Frontal cortex (tissue), 4 donors: ENCODE data around the gene MRPS25. TPM values are rescaled to one million over a fixed set of nuclear protein-coding genes. Genes with fewer than 3 reads are reported as not detected.
A peak's percentile ranks its signal among the peaks of the same experiment; 100 is the strongest.

ENCODE experiments used
- DNase-seq, 2 donors: peaks; one replicate each; pipeline ENCODE4 v3.0.0; 2012; ENCODE audit warnings: low spot score in 2 of 2
- FAIRE-seq: peaks from 2 replicates; lab custom pipeline; 2012; peaks lifted over from hg19 to GRCh38; lab: Jason Lieb, UNC
- total RNA-seq: library from RNA; depleted of rRNA; stranded (reverse); fragments of >200 nt; gene quantifications from one replicate; pipeline ENCODE4 v1.2.3, GENCODE V29; 2014
- donor health status: control.
- donor health status: control.
- donor health status: control.

MRPS25 gene
- total RNA-seq, 1 donor from 2014 or later, result 15.5 TPM

DNA sequence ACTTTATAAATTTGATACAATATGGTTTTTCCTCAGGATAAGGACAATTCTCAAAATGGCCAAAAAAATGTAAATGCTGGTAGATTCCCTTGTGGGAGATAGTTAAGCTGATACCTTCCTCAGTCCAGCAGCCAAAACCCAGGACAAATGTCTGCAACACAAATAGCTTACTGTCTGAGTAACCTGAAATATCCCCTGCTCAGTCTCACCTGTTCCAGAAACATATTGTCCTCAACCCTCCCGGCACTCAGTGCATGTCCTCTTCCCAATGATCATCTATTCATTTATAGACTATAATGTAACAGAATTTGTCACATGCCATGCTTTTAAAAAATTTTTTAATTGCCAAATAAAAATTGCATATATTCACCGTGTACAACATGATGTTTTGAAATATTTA lies 21.6 kb upstream of the MRPS25 start:
- DNase-seq (no peak), FAIRE-seq (no peak)

DNA sequence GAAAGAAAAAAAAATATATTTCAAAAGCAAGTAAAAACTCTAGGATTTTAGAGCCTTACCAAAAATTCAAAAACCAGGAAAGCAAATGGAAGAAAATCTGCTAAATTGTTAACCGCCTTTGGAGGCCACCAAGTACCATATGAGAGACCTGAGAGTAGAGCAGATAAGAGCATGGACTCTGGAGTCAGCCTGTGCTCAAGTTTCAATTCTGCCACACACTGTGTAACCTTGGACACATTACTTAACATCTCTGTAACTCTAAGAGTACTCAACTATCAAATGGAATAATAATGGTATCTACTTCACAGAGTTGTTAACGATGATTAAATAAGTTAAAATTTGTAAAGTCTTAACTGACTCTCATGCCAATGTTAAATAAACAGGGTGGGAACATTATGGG lies 21.1 kb upstream of the MRPS25 start:
- DNase-seq (no peak), FAIRE-seq (no peak)

GRCh38 chr3:15083252-15083651 lies 18.1 kb upstream of the MRPS25 start:
- no peak for DNase-seq
- no peak for FAIRE-seq

DNA sequence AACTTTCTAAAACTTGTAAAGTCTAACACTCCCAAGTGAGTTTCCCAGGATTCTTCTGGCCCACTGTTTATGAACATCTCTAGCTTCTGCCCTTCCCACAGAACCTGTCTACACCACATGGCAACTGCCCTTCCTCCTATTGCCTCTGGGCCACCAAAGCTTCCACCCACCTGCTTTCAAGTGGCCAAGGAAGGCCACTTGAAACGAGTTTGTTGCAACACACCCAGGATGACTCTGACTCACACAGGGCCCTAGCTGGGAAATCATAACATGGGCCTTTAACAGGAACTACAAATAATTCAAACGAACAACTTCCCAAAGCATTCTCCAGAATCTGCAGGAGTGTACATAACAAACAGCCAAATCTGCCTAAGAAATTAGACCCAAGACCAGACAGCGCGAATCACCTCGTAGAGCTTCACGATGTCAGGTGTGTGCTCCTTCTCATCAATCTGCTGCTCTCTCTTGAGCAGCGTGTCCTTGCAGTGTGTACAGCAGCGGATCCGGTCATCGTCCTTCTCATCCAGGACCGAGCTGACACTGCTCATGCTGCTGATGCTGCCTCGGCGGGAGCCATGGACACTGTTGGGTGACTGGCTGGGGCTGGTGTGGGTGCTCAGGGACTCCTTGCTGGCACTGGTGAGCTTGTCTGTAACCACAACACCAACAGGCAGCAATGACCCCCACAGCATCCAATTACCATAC lies 17.0 kb upstream of the MRPS25 start:
- DNase-seq, result no peak
- FAIRE-seq, result no peak

DNA sequence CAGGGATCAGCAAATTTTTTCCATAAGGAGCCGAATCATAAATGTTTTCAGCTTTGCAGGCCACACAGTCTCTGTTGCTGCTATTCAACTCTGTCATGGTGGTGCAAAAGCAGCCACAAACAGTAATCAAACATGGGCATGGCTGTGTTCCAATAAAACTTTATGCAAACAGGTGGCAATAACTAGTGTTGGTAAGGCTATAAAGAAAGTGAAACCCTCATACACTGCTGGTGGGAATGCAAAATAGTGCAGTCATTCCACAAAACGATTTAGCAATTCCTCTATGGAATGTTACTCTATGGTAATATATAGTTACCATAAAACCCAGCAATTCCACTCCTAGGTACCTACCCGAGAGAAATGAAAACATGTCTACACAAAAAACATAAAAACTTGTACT lies 14.0 kb upstream of the MRPS25 start:
- DNase-seq (no peak), FAIRE-seq (no peak)

- DNase-seq (no peak), FAIRE-seq (no peak)
These were observed 9.4 kb upstream of the MRPS25 start for GRCh38 chr3:15074500-15074899.

DNA sequence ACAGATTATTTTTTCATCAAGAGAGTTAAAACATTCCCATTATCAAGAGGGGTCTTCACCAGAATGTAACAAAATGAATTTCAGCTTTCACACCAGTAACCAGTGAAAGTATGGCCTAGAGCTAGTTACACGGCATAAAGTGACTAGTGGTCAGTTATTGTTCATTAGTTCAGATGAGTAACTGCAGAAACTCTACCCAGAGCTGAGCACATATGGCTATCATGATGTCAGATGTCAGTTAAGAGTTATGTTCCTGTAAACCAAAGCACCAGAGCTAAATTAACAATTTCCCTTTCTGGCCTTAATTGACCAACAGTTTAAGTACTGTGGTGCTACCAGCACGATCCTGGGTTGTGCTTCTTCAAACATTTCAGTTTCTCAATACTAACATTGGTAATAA lies 6.6 kb upstream of the MRPS25 start:
- no peak for FAIRE-seq
- DNase-seq, result no peak

DNA sequence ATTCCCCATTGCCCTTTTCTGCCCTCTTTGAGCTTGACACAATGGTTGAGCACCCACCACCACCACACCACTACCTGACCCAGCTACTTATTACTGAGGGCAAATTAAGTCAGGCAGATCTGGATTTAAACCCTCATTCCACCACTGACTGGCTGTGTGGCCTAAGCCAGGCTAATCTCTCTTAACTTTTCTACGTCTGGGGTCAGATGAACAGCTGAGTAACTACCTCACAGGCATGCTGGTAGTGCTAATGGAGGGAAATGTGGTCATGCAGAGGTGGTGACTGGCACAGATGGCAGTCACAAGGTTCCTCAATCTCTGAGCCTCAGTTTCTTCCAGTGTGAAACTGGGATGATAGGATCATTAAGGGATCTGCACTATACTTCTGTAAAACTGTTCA lies 4.3 kb upstream of the MRPS25 start:
- DNase-seq (no peak), FAIRE-seq (no peak)

DNA sequence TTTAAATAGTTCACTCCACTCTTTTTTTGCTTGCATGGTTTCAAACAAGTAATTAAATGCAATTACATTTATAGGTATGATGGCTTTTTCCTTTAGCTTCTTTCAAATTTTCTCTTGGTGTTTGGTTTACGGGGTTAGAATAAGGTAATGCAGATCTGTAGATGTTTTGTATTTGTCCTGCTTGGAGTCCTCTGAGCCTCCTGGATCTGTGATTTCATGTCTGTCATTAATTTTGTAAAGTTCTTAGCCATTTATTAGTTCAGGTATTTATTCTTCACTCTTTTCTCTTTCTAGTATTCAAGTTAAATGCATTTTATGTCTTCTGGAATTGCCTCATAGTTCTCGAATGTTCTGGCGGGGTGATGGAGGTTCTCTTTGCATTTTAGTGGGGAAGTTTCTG lies 1.4 kb upstream of the MRPS25 start:
- no peak for DNase-seq
- no peak for FAIRE-seq

DNA sequence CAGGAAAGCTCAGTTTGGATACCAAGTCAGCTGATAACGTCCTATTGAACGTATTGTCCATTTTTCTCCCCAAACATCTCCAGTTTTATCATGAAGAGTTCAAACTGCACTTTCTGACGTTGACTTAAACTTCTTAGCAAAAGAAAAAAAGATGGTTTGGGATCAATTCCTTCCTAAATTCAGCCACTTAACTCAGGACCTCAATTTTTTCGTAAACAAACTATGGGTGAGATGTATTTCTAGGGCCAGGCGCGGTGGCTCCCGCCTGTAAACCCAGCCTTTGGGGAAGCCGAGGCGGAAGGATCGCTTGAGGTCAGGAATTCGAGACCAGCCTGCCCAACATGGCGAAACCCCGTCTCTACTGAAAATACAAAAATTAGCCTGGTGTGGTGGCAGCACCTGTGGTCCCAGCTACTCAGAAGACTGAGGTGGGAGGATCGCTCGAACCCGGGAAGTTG lies 464 bp upstream of the MRPS25 start:
- DNase-seq, result no peak
- FAIRE-seq, result no peak

DNA sequence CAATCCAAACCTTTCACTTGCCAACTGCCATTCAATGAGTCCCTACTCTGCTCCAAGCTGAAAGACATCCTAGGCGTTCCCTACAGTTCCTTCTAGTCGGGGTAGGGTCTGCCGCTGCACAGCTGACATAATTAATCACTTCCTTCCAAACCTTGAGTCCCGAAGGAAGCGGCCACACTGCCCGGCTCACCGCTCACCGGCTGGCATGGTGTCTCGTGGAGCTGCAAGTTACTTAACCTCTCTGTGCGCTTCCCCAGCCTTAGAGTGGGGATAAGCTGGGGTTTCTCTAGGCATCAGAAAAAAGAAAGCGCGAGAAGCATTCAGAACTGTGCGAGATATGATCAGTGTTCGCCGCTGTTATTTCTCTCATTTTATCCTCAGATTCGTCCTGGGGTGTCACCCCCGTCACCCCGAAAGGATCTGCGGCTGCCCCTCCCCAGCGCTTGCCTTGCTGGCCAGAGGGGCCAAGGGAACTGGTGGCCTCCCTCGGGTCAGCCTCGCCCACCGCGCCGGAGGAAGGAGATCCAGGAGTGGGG lies 748 bp downstream of the MRPS25 start:
- DNase-seq (peak; percentile 43 to 44), FAIRE-seq (no peak)

DNA sequence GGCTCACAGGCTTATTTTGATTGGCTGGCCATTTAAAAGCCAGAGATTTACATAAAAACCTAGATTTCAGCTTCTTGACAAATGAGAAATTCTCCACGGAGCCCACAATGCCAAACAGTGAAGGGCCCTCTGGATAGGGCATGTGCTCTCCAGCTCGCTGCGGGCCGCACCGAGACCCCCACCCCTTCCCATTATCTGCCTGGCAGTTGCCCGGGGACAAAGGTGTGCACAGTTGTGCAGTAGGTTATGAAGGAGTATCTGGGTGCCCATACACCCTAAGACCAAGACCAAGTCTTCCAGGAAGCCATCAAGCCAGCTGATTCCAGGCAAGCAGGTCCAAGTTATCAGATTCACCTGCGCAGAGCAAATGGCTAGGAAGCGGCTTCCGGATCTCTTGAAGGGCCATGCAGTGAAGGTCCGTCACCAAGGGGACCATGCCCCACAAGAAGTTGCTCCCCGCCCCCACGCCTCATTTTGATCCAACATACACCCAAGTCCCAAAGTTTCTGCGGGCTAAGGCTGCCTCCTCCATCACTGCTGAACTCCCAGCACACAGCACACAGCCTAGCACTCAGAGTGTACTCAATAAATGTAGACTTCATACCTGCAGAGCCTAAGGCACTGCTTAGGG lies 1.3 kb downstream of the MRPS25 start:
- FAIRE-seq (no peak), DNase-seq (peak in 1 of 2 donors; percentile 26)

GRCh38 chr3:15063238-15063637 lies 1.9 kb downstream of the MRPS25 start:
- peak in 1 of 2 donors; percentile 28 for DNase-seq
- FAIRE-seq, result no peak

- FAIRE-seq, result no peak
- DNase-seq, result no peak
These were observed 5.1 kb downstream of the MRPS25 start for GRCh38 chr3:15060029-15060428.

DNA sequence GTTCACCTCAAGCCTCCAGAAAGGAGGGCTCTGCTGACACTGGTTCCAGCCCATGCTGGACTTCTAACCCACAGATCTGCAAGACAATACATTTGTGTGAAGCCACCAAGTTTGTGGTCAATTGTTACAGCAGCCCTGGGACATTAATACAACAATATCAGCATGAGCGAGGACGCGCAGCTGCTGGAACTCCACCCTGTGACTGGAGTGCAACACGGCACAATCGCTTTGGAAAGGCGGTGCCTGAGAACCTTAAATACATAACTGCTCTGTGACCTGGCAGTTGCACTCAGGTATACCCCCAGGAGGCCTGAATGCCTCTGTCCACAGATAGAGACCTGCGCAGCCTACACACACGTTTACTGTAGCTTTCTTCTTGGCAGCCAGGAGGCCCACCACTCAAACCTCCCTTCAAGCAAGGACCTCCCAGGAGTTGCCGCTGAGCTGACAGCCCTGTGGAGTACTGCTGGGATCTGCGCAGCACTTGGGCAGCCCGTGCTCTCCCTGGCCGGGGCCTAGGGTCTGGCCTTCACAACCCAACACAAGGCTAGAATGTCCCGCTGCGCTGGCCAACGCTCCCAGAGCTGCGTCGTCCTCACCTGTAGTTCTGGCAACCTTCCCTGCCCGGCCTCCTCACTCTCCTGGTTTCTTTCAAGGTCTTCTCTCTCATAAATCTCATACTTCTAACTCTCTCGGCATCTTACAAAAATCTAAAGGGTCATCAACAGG lies 8.3 kb downstream of the MRPS25 start:
- no peak for DNase-seq
- no peak for FAIRE-seq

GRCh38 chr3:15055019-15055557 lies 10.0 kb downstream of the MRPS25 start:
- FAIRE-seq (no peak), DNase-seq (no peak)

DNA sequence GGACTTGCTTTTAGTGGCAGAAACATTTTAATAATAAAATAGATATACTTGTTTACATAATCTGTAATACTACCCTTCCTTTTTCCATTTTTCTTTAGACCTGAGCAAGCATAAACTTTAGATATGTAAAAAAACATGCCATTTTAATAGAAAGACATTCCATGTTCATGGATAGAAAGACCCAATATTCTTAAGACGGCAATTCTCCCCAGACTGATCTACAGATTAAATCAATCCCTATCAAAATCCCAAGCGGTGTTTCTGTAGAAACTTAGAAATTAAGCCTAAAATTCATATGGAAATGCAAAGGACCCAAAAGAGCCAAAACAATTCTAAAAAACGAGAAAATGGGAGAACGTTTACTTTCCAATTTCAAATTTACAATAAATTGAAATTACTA lies 11.6 kb downstream of the MRPS25 start:
- DNase-seq (no peak), FAIRE-seq (no peak)

DNA sequence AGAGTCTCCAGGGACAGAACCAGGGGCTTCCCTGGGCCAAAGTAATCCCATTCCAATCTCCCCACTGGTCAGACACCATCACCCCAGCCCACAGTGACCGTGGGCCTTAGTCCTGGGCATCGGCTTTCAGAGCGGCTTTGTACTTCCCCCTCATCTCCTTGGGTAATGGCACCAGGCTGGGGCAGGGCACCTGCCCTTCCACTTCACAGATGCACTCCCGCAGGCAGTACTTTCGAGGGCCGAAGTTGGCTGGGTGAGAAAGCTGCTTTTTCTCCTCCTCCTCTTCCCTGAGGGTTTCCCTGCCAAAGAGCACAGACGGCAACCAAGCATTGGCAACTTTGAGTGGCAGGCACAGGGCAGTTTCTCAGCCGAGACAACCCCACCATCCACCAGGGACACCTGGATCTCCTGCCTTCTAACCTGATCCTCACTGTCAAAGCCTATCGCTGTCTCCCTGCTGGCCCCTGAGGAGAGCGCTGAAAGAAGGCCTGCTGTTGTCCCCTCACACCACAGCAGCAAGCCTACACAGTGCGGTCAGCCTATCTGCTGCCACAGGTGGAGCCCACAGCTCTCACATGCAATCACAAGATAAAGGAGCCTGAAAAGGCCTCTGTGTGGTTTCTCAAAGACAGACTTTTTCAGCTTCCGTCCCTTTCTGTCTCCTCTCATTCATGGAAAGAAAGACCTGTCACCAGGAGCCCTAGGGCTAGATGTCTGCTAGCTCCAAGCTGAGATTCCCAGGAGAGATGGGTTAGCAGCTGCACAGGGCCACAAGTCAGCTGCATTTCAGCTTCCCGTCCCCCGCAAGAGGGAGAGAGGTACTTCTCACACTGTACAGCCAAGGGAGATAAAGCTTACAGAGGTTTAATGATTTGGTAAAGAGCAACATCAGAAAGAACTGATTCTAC lies 12.5 kb downstream of the MRPS25 start:
- no peak for FAIRE-seq
- DNase-seq, result no peak

- peak in 1 of 2 donors; percentile 29 for DNase-seq
- no peak for FAIRE-seq
These were observed 13.6 kb downstream of the MRPS25 start for GRCh38 chr3:15051531-15051930.
